ENCODE data around the gene RNF121.

Gene RNF121

DNA sequence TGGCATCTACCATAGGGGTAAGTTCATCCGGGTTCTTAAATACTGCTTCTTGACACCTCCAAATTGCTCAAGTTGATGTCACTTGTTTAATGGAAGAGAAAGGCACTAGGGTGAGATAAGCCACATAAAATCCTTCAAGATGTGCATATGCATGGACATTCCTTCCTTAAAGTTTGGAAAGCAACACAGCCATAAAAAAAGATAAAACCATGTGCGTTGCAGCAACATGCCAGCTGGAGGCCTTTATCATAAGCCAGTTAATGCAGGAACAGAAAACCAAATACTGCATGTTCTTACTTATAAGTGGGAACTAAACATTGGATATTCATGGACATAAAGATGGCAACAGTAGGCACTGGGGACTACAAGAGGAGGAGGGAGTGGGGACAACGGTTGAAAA, 61.9 kb downstream of the RNF121 start:
- no peak for DNase-seq (ENCODE audit: low read depth)

DNA sequence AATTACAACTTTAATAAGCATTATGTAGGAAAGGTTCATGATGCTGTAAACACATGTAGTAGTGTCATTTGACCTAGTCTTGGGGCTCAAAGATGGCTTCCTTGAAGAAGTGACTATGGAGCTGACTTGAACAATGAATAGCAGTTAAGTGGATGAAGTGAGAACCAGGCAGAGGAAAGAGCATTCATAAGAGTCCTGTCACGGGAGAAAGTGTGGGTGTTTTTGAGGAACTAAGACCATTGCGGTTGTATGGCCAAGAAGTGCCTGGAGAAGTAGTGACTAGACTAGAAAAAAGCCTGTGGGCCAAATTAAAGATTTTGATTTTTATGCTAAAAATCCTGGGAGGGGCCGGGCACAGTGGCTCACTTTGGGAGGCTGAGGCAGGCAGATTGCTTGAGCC, 62.6 kb downstream of the RNF121 start:
- no peak for DNase-seq (ENCODE audit: low read depth)

- no peak for DNase-seq (ENCODE audit: low read depth)
Measured at GRCh38 chr11:71992136-71992730, 63.4 kb downstream of the RNF121 start.

DNA sequence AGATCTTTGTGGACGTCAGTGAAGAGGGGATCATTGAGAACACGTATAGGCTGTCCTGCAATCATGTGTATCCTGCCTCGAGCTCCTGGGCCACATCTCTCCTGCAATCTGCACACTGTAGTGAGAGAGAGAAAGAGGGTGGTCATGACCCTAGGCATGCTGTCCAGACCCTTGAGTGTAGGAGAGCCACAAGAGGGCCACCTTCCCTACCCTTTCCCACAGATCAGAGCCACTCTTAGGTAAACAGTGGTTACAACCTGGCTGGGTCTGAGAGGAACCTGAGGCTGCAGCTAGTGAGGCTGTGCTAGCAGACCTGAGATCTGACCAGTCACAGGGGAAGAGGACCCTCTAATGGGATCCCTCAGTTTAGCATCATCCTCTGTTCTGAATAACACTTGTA, 65.9 kb downstream of the RNF121 start:
- no peak for DNase-seq (ENCODE audit: low read depth)

GRCh38 chr11:71995726-71996291, 67.0 kb downstream of the RNF121 start:
- DNase-seq (ENCODE audit: low read depth), result no peak

GRCh38 chr11:71996517-71996916, 67.7 kb downstream of the RNF121 start:
- DNase-seq (ENCODE audit: low read depth), result no peak

GRCh38 chr11:71996946-71997345, 68.1 kb downstream of the RNF121 start:
- no peak for DNase-seq (ENCODE audit: low read depth)

GRCh38 chr11:71997594-71997993, 68.7 kb downstream of the RNF121 start:
- DNase-seq (ENCODE audit: low read depth), result no peak

DNA sequence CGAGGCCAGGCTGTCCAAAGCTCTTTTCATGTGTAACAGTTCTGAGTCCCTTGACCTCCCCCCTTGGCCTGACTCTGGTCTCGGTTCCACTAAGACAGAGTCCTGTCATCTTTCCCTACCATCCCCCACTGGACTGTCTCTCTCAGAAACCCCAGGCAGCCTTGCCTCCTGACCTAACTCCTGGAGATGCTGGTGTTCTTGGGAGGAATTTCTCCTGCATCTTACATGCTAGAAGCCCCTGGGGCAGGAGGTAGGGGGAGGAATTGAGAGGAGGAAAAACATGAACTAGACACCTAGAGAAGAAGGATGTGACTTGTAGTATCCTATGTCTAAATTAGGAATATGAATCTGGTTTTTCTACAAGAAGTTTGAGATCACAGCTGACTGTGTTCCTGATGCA, 69.2 kb downstream of the RNF121 start:
- DNase-seq (ENCODE audit: low read depth), result no peak

- DNase-seq (ENCODE audit: low read depth), result no peak
Measured at GRCh38 chr11:71998649-71999310, 69.9 kb downstream of the RNF121 start, which contains the start of gene IL18BP. TSS of gene IL18BP (plus strand) at chr11:71998909. CDS start at chr11:71999985, 1,076 bp downstream.

- DNase-seq (ENCODE audit: low read depth), result no peak
Measured at GRCh38 chr11:71999362-71999761, 70.5 kb downstream of the RNF121 start.

DNA sequence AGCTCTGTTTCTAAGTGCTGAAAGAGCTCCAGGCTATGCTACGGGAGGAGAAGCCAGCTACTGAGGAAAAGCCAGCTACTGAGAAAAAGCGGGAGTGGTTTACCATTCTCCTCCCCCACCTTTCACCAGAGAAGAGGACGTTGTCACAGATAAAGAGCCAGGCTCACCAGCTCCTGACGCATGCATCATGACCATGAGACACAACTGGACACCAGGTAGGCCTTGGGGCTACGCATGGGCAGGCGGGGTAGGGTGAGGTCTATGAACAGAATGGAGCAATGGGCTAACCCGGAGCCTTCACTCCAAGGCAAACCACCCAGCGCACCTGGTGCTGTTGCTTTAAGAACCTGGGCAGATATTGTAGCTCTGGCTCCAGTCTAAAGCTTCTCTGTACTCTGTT, 71.0 kb downstream of the RNF121 start:
- no peak for DNase-seq (ENCODE audit: low read depth)

DNA sequence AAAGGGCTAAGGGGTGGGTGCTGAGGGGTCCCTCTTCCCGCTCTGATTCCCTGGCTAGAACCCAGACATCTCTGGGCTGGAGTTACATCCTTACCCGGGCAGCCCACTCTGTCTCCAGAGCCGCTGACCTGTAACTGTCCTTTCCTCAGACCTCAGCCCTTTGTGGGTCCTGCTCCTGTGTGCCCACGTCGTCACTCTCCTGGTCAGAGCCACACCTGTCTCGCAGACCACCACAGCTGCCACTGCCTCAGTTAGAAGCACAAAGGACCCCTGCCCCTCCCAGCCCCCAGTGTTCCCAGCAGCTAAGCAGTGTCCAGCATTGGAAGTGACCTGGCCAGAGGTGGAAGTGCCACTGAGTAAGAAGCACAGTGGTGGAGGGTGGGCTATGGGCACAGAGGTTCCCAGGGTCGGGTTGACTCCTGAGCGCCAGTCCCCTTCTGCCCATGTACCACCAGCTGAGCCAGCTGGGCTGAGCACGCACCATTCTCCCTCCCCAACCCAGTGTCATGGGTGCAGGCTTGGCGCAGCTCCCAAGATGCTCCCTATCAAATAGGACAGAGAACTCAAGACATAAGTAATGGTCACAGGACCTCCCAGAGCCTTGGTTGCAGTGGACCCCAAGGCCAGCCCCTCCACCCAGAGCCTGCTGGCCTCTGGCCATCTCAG, 71.5 kb downstream of the RNF121 start:
- DNase-seq (ENCODE audit: low read depth), result no peak

- no peak for DNase-seq (ENCODE audit: low read depth)
Measured at GRCh38 chr11:72001285-72001684, 72.4 kb downstream of the RNF121 start.

DNA sequence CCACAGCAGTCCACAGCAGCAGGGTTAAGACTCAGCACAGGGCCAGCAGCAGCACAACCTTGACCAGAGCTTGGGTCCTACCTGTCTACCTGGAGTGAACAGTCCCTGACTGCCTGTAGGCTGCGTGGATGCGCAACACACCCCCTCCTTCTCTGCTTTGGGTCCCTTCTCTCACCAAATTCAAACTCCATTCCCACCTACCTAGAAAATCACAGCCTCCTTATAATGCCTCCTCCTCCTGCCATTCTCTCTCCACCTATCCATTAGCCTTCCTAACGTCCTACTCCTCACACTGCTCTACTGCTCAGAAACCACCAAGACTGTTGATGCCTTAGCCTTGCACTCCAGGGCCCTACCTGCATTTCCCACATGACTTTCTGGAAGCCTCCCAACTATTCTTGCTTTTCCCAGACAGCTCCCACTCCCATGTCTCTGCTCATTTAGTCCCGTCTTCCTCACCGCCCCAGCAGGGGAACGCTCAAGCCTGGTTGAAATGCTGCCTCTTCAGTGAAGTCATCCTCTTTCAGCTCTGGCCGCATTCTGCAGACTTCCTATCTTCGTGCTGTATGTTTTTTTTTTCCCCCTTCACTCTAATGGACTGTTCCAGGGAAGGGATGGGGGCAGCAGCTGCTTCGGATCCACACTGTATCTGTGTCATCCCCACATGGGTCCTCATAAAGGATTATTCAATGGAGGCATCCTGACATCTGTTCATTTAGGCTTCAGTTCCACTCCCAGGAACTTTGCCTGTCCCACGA, 73.2 kb downstream of the RNF121 start:
- DNase-seq (ENCODE audit: low read depth), result no peak

GRCh38 chr11:72002841-72003775, 74.3 kb downstream of the RNF121 start:
- no peak for DNase-seq (ENCODE audit: low read depth)

GRCh38 chr11:72003776-72004171, 74.9 kb downstream of the RNF121 start:
- no peak for DNase-seq (ENCODE audit: low read depth)

DNA sequence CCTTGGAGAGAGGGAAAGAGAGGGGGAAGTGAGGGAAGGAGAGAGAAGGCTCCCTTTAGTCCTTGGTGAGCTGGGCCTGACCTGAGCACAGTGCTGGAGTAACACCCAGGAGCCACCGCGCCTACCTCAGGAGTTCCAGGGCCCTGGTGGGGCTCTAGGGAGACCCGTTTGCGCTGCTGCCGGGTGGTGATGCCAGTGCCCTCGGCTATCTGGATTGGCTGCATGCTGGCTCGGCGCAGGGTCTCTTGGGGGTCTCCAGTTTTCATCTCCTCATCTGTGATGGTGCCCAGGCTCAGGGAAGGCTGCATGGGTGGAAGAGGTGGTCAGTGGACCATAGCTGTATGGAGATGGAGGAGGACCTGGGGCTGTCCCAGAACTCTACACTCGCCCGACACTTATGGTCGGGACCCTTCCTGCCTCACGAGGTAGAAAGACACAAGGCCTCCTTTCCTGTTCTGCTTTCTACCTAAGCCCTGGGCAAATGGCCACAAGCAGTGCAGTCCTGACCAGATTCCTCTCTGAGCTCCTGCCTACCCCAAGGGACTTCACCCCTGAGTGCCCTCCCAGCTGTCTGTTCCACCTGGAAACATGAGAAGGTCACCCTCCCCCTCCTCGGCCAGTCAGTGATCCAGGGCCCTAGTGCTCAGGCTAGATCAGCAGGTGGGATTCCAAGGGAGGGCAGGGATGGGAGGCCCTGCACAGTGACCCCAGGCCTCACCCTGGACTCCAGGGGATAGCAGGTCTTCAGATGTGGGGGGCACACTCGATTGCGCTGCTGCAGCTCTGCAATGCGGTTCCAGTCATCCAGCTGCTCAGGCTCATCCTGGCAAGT, 75.9 kb downstream of the RNF121 start:
- no peak for DNase-seq (ENCODE audit: low read depth)

GRCh38 chr11:72005347-72006260, 76.8 kb downstream of the RNF121 start:
- no peak for DNase-seq (ENCODE audit: low read depth)
